Renal pelvis (tissue), 4 donors: ENCODE results near the gene NOP53. TPM values are rescaled to one million over a fixed set of nuclear protein-coding genes. Genes with fewer than 3 reads are reported as not detected.
A peak's percentile ranks its signal among the peaks of the same experiment; 100 is the strongest.
"Not testable (repeated sequence)": the region's sequence is repeated elsewhere in the genome, so short reads cannot be mapped to it uniquely, and the experiment has no call there.

Source experiments
- DNase-seq: peaks from one replicate; pipeline ENCODE4 v3.0.0-alpha.2; 2013
- polyA plus RNA-seq, 3 donors: library from polyadenylated mRNA; unstranded; fragments of 120-200 nt; gene quantifications; one replicate each; pipeline ENCODE4 v1.2.1, GENCODE V29; 2013; ENCODE audit not compliant: insufficient read length in 3 of 3

The NOP53 gene
- polyA plus RNA-seq, 3 donors = 370 to 415 (median 376) TPM

DNA sequence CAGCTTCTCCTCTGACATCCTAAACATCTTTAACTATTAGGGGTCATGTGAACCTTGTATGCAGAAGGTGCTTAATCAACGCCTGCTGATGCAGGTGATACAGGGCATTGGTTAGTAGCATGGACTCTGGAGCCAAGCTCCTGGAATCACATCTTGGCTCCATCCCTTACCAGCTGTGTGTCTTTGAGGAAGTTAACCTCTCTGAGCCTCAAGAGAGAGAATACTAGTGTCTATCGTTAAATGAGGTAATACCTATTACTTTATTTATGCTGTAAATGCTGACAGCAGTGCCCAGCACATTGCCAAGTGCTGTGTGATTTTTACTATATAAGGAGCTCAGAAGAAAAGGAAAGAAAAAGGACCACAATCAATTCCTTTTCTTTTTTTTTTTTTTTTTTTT, 22.0 kb downstream of the NOP53 start:
- DNase-seq = no peak

DNA sequence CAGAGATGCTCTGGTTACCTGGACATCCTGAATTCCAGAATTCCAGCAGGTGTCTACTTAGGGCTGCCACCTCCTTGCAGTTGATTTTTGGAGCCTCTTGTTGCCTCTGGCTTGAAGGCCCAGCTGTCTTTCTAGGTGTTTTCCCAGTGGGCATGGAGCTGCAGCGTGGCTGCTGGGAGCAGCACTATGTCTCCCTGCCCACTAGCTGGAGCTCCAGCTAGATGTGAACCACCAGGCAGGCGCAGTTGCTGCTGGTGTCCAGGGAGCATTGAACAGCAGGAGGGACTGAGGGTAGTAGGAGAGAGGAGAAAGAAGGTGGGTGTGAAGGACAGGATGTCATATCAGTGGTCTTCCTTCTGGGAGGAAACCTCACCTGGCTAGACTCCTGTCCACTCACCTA, 23.3 kb downstream of the NOP53 start:
- no peak for DNase-seq

DNA sequence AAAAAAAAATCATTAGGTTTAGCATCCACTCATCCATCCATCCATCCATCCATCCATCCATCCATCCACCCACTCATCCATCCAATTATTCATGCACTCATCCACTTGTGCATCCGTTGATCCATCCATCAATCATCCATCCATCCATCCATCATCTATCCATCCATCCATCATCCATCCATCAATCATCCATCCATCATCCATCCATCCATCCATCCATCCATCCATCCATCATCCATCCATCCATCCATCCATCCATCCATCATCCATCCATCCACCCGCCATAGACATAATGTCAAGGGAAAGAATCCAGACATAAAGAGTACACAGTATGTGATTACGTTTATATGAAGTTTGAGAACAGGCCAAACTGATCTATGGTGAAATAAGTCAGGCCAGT, 24.2 kb downstream of the NOP53 start:
- no peak for DNase-seq

DNA sequence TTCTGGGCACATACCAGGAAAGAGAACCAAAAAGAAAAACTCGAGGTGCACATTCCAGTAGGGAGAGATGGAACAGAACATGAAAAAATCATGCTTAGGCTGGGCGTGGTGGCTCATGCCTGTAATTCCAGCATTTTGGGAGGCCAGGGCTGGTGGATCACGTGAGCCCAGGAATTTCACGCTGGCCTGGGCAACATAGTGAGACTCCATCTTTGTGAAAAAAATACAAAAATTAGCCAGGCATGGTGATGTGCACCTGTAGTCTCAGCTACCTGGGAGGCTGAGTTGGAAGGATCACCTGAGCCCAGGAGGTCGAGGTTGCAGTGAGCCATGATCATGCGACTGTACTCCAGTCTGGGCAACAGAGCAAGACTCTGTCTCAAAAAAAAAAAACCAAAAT, 25.9 kb downstream of the NOP53 start:
- not testable (repeated sequence) for DNase-seq

DNA sequence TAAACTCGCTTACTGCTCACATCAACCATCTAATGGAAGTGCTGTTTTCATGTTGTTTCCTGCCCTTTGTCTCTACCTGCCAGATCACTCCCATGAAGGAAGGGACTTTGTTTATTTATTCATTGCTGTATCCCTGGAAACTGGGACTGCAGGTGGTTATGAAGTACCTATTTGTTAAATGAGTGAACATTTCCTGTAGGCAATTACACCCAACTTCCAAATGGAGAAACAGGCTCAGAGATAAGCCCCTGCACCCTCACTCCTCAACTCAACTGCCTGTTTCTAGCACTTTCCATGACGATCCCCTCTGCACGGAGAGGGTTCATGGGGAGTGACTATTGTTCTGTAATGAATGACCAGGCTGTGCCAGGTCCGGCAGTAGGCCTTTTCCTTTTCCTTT, 31.2 kb downstream of the NOP53 start:
- DNase-seq = no peak

DNA sequence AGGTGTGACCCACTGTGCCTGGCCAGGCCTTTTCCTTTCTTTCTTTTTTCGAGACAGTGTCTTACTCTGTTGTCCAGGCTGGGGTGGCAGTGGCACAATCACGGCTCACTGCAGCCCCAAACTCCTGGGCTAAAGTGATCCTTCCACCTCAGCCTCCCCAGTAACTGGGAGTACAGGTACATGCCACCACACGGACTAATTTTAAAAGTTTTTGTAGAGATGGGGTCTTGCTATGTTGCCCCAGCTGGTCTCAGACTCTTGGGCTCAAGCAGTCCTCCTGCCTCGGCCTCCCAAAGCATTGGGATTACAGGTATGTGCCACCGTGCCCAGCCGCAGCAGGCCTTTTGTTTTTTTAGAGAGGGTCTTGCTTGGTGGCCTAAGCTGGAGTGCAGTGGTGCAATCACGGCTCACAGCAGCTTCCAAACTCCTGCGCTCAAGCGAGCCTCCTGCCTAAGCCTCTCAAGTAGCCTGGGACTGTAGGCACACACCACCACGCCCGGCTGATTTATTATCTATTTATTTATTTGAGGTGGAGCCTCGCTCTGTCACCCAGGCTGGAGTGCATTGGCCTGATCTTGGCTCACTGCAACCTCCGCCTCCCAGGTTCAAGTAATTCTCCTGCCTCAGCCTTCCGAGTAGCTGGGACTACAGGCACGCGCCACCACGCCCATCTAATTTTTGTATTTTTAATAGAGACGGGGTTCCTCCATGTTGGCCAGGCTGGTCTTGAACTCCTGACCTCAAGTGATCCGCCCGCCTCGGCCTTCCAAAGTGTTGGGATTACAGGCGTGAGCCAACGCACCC, 32.1 kb downstream of the NOP53 start:
- not testable (repeated sequence) for DNase-seq

DNA sequence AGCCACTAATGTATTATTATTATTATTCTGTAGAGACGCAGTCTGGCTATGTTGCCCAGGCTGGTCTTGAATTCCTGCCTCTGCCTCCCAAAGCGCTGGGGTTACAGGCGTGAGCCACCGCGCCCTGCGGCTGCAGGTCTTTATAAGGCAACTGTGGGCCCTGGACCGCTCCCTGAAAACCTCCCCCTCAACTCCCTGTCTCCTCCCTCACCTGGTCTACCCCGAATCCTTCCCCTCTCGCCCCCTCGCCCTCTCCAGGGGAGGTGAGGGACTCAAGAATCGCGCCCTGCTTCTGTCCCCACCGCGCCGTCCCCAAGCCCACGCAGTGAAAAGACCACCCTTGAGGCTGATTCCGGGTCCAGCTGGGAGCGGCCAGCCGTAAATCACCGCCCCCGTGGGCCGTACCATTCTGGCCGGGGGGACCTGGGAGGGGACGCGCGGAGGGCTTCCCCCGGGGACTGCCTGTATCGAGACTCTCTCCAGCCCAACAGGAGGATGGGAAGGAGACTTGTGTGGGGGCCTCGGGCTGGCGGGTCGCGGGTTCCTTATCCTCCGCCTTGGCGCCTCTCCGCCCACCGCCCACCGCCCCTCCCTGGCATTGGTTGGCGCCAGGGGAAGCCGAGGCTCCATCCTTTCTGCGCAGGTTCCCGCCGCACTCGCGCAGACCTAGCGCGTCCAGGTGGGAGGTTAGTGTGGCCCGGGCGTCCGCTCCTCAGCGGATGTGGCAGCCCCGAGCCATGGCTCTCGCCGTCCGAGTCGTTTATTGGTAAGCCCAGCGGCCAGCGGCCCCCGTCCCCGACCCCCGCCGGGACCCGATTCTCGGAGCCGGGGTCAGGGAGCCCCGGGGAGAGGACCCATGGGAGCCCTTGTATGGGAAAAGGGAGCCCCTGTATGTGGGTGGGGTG, 33.0 kb downstream of the NOP53 start, which contains the start of gene SELENOW:
SELENOW (plus strand) TSS at position 655 of the 905 bp plus-strand sequence; CDS start at position 738, 83 bp downstream.
- DNase-seq = peak; percentile 78

DNA sequence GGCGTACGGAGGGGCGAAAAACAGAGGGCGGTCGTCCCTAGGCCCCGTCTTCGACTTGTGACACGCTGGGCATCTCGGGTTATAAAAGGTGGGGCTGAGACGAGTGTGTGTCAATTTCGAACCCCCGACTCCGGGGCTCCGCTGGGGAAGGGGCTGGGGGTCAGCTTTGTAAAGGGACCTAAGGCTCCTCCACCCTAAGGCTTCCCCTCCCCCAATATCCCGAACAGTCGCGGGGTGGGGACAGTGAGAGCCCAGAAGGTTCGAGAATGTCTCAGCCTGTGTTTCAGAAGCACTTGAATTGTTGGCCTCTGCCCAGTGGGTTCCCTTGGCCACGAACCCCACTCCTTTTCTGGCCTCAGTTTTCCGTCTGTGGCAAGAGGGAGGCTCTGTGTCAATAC, 33.6 kb downstream of the NOP53 start:
- DNase-seq = no peak

DNA sequence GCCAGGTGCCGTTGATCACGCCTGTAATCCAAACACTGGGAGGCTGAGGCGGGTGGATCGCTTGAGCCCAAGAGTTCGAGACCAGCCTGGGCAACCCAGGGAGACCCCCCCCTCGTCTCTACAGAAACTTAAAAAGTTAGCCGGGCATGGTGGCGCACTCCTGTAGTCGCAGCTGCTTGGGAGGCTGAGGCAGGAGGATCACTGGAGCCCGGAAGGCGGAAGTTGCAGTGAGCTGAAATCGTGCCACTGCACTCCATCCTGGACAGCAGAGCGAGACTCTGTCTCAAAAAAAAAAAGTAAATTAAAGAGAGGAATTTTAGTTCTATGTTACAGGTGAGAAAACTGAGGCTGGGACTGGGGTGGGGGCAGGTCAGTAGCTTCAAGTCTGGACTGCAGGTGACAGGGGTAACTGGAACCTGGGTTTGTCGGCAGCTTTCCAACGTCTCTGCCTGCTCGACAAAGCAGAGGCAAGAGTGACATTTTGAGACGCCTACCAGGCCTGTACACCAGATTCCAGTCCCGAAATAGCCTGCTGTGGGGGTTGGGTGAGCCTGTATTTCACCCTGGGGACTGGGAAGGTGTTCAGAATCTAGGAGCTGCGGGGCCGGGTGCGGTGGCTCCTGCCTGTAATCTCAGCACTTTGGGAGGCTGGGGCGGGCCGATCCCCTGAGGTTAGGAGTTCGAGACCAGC, 34.3 kb downstream of the NOP53 start:
- no peak for DNase-seq

DNA sequence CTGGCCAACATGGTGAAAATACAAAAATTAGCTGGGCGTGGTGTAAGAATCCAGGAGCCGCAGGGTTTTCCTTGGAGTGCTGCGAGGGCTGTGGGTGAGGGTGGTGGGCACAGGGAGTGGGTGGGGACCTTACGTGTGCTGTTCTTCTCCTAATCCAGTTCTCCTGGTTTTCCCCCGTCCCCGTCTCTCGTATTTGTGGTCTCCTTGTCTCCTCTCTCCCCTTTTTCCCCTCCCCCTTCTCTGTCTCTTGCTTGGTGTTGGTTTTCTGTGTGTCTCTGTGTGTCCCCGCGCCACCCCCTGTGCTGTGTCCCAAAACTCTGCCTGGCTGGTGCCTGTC, 34.8 kb downstream of the NOP53 start:
- DNase-seq = no peak

DNA sequence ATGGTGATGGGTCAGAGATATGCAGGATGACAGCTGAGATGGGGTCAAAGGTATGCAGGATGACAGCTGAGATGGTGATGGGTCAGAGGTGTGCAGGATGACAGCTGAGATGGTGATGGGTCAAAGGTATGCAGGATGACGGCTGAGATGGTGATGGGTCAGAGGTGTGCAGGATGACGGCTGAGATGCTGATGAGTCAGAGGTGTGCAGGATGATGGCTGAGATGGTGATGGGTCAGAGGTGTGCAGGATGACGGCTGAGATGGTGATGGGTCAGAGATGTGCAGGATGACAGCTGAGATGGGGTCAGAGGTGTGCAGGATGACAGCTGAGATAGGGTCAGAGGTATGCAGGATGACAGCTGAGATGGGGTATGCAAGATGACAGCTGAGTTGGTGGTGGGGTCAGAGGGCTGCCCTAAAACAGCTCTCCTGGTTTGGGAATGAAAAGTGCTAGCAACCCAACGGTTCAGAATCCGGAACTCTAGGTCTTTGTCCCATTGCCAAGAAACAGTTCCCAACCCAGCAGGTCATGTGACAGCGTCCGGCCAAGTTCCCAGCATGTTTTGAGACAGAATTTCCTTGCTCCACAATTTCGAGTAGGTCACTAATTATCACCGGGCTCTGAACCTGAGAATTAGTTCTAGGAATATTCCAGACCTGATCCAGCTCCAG, 36.4 kb downstream of the NOP53 start:
- no peak for DNase-seq

DNA sequence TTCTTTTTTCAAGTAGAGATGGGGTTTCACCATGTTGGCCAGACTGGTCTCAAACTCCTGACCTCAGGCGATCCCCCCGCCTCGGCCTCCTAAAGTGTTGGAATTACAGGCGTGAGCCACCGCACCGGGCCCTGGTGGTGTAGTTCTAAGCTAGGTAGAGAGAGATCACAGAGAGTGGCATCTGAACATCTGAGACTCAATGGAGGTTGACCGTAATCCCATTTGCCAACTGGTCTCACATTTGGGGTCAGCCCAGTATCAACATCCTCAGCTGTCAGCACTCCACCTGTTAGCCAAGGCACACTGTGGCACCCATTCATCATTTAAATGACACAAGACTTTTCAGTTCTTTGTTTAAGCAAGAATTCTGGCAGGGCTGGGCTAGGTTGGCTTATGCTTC, 41.2 kb downstream of the NOP53 start:
- no peak for DNase-seq

DNA sequence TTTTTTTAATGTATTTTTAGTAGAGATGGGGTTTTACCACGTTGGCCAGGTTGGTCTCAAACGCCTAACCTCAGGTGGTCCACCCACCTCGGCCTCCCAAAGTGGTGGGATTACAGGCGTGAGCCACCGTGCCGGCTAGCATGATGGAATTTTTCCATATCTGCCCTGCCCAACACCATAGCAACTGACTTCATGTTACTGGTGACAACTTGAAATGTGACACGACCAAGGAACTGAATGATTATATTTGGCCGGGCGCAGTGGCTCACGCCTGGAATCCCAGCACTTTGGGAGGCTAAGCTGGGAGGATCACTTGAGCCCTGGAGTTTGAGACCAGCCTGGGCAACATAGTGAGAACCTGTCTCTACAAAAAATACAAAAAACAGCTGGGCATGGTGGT, 42.0 kb downstream of the NOP53 start:
- not testable (repeated sequence) for DNase-seq

DNA sequence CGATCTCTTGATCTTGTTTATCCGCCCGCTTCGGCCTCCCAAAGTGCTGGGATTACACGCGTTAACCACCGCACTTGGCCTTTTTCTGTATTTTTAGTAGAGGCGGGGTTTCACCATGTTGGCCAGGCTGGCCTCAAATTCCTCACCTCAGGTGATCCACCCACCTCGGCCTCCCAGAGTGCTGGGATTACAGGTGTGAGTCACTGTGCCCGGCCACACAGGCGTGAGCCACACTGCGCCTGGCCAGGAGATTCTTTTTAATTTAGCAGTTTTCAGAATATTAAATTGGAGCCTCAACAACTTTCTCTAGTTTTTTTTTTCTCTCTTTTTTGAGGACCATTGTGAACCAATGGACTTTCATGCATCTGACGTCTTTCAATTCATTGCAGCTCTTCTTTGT, 44.5 kb downstream of the NOP53 start:
- not testable (repeated sequence) for DNase-seq

DNA sequence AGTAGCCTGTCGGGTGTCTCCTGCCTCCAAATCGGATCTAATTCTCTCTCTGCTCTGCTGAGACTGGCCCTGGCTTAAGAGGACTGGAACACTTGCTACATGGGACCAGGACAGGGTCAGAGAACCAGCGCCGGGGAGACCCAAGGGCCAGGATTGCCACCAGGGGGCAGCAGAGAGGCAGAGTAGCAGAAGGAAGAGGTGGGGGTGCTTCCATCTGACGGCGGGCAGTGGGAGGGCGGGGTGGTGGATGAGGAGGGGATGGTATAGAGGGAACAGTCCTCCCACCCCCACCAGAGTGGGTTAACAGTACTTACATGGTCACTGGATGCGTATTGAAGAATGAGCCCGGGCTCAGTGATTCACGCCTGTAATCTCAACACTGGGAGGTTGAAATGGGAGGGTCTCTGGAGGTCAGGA, 45.1 kb downstream of the NOP53 start:
- peak; percentile 54 for DNase-seq

DNA sequence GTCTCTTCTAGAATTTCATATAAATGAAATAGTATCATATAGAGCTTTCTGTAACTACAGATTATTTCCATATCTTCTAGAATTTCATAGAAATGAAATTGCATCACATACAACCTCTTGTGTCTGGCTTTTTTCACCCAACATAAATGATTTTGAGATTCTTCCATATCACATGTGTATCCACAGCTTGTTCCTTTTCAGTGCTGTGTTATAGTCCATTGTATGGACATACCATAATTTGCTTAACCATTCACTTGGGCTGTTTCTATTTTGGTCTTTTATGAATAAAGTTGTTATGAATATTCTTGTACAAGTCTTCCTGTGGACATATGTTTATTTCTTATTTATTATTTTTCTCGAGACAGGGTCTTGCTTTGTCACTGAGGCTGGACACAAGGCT, 47.3 kb downstream of the NOP53 start:
- no peak for DNase-seq

DNA sequence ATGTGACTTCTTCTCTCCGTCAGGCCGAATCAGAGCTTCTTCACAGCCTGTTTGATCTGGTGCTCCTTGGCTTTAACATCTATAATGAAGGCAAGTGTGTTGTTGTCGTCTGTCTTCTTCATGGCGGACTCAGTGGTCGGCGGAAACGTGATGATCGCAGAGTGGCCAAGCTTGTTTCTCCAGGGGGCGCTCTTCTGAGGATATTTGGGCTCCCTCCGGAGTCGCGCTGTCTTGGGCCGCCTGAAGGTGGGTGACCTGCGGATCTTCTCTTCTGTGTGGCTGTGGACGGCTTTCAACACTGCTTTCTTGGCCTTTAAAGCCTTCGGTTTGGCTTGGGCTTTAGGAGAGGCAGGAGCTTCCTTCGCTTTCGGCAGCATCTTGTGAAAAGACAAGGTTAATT, 49.2 kb downstream of the NOP53 start:
- DNase-seq = no peak

DNA sequence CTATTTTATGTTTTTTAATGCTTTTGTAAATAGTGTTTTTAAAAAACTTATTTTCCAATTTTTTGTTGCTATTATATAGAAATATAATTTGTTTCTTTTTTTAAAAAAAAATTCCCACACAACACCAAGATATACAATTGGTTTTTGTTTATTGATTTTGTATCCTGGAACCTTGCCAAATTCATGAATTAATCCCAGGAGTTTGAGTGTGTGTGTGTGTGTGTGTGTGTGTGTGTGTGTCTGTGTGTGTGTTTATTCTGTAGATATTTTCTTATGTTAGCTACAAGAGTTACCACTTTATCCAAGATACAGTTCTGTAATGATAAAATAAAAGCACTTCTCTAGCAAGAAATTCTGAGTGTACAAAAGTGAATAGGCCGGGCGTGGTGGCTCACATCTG, 51.4 kb downstream of the NOP53 start:
- DNase-seq = no peak

DNA sequence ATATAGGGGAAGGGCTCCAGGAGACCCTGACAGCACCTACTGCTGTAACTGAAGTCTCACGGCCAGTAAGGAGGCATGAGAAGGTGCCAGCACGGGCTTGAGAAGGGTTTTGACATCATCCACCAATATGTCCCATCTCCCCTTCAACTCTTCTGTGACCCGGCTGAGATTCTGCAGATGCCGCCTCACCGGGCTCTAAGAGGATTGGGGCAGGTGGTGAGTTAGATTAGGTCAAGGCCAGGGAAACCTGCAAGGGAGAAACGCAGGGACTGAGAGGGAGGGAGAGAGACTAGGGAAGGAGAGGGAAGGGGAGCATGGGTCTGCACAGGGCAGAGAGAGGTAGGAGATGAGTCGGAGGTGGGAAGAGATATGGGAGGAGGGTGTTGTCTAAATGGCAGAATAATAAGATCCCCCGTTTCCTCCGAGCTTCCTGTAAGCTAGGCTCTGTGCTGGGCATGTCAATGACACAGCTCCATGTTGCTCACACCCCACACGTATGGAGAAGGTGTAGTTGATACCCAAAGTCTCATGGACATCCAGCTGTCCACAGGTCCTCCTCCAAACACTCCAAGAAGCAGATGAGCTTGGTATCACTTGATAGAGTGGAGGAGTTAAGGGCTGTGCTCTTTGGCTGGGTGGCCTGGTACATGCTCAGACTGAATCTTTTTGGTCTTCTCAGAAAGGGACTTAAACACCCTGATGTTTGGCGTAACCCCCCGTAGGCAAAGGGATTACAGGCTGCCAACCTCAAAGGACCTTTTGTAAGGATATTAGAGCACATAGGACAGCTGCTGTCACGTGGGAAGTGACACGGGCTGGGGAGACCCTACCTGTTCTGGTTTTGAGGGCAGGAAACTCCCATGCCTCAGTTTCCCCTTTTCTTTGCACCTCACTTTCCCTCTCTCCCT, 52.9 kb downstream of the NOP53 start:
- DNase-seq = no peak

DNA sequence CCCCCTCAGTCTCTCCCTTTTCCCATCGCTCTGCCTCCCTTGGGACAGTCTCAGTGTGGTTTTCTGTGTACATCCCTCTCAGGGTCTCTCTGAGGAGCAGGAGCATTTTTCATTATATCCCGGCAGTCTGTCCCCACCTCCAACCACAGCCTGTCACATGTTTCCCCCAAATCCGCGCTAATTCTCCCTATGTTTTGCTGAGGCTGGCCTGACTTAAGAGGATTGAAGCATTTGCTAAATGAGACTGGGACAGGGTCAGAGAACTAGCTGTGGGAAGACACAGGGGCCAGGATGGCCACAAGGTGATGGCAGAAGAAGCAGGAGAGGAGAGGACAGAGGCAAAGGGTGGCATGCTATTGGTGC, 53.5 kb downstream of the NOP53 start:
- DNase-seq = no peak

DNA sequence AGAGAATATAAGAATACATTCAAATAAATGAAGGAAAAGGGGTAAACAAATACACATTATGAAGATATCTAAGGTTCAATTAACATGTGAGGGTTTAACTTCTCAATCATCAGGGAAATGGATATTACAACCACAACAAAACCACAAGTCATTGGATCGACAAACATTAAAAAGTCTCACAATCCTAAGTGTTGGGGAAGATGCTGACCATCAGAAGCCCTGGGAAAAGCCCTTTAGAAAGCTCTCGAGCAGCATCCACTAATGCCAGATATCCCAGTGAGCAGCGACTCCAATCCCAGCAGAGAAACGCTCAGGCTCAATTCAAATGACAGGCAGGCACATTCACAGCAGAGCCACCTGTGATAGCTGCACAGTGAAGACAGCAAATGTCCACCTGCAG, 55.9 kb downstream of the NOP53 start:
- no peak for DNase-seq
